Activated naive CD4-positive, alpha-beta T cell treated with anti-CD3 and anti-CD28 coated beads, Interleukin-2, amount 50 U/mL, for 72 hours (primary cell): ENCODE data around the gene ALG3. TPM values are rescaled to one million over a fixed set of nuclear protein-coding genes. Genes with fewer than 3 reads are reported as not detected.

Experiments
- ATAC-seq, 2 donors: fragments of 150-1000 bp; cut with Tn5 transposase; 2 replicates each; pipeline ENCODE4 v1.10.0; 2021; ENCODE audit warnings: mild to moderate bottlenecking in 2 of 2, moderate library complexity in 2 of 2
- DNase-seq, 2 donors: peaks; one replicate each; pipeline ENCODE4 v3.0.0; 2021 to 2022; ENCODE audit warnings: low spot score in 2 of 2
- H3K27ac Mint-ChIP-seq, 2 donors: one replicate each; pipeline ENCODE4 v1.8.0; 2022; ENCODE audit warnings: mild to moderate bottlenecking in 2 of 2, mixed read lengths in 2 of 2
- H3K36me3 Mint-ChIP-seq, 2 donors: one replicate each; pipeline ENCODE4 v1.8.0; 2022; ENCODE audit warnings: mixed read lengths in 2 of 2
- H3K9me3 Mint-ChIP-seq, 2 donors: one replicate each; pipeline ENCODE4 v1.8.0; 2022; ENCODE audit warnings: mixed read lengths in 2 of 2
- total RNA-seq, 2 donors: library from RNA; stranded (reverse); gene quantifications; one replicate each; pipeline ENCODE4 v1.2.3, GENCODE V29; 2022

ALG3 gene
- total RNA-seq, 2 donors from 2014 or later, result 35.5 to 35.8 TPM

DNA sequence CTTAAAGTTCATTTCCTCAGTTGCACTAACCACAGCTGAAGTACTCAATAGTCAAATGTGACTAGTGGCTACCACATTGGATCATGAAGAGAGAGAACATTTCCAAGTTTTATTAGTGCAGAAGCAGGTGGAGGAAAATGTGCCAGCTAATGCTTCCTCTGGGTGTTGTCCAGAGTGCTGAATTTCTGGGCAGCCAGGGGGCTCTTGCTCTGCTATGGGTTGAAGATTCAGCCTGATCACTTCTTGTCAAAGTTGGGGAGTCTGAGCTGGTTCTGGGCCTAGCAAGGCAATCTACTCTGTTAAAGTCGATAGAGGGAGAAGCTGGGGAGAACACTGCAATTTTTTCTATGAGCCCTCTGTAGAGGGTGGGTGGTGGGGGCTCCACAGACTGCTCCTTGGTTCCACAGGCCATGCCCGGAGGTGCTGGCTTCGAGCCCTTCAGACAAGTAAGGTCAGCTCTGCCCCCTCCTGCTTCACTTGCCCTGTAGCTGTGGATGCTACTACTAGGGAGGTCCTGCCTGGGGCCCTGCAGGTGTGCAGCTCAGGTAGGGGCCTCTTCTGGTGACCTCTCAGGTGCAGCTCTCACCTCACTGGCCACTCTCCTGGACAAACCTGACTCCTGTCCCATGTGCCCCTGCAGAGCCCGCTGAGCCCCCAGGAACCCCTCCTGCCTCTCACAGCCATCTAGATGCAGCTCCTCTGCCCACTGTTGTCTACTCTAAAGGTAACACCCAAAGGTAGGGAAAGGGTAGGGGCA is 8.2 kb downstream of the ALG3 start:
- Mint-ChIP-seq H3K27ac (no peak overlapping the region), H3K36me3 (peaks cover 0 to 9% of the 10 kb centered on the region in 2 donors), H3K9me3 (no peaks in the 10 kb centered on the region)
- DNase-seq (no peak), ATAC-seq (no peak)

DNA sequence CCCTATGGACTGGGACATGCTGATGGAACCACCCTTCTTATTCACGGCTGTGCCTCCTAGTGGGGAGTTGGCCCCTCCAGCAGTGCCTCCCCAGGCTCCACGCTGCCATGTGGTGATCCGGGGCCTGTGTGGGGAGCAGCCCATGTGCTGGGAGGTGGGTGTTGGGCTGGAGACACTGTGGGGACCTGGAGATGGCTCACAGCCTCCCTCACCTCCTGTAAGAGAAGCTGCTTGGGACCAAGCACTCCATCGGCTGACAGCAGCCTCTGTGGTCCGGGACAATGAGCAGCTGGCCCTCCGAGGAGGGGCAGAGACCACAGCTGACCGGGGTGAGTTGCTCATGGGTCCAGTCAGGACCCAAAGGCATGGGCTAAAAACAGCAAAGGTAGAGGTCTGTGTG is 9.1 kb downstream of the ALG3 start:
- ATAC-seq, result no peak
- Mint-ChIP-seq H3K9me3 (no peaks in the 10 kb centered on the region), H3K27ac (peak overlapping the region; percentile 57 to 86), H3K36me3 (peaks cover 0 to 5% of the 10 kb centered on the region in 2 donors)
- DNase-seq, result no peak

DNA sequence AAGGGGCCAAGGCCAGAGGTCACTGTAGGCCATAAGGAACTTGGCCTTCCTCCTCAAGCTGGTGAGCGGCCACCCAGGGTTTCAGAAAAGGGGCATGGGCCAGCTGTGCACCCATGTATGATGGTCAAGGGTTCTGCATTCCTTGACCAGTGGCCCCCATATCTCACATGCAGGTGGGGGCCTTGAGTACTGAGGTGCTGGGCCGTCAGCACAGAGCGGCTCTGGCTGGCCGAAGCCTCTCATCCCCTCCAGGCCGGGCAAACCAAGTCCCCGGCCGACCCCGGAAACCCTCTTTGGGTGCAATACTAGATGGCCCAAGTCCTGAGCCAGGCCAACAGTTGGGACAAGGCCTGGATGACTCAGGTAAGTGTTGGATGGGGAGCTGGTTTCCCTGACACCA is 9.5 kb downstream of the ALG3 start:
- Mint-ChIP-seq H3K27ac (peak overlapping the region in 1 of 2 donors; percentile 57), H3K9me3 (no peaks in the 10 kb centered on the region), H3K36me3 (no peaks in the 10 kb centered on the region)
- no peak for DNase-seq
- no peak for ATAC-seq

DNA sequence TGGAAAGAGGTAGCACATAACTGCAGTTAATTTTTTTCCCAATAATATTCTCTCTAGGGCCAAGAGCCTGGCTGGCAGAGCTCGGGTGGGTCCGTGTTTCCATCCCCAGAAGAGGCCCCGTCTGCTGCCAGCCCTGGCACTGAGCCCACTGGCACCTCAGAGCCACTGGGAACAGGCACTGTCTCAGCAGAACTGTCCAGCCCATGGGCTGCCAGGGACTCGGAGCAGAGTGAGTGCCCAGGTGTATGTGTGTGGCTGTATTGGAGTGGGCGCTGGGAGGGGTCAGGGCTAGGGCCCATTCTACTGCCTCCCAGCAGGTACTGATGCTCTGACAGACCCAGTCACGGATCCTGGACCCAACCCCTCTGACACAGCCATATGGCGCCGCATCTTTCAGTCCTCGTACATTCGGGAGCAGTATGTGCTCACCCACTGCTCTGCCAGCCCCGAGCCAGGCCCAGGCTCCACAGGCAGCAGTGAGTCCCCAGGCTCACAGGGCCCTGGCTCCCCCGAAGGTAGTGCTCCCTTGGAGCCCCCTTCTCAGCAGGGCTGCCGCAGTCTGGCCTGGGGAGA is 10.4 kb downstream of the ALG3 start:
- ATAC-seq, result no peak

DNA sequence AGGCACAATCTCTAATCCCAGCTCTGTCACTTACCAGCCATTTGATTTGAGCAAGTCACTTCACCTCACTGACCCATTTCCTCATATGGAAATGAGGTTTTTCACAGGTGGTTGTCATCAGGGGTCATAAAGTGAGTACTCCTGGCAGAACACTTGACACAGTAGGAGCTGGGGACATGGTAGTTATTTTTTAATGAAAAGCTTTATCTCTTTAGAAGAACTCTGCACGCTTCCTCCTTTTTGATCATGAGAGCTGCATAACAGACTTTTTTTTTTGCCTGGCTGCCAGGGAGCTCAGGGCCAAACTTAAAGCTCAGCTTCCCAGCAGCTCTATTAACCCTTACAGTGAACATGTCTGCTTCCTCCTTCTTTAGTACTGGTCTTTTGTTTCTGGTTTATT is 11.0 kb downstream of the ALG3 start:
- Mint-ChIP-seq H3K27ac (peak overlapping the region in 1 of 2 donors; percentile 36), H3K9me3 (no peaks in the 10 kb centered on the region), H3K36me3 (no peaks in the 10 kb centered on the region)
- DNase-seq, result no peak
- no peak for ATAC-seq

More for the DNA sequence above, 10.4 kb downstream of the ALG3 start:
- Mint-ChIP-seq H3K9me3 (no peaks in the 10 kb centered on the region), H3K27ac (peak overlapping the region in 1 of 2 donors; percentile 36), H3K36me3 (no peaks in the 10 kb centered on the region)
- DNase-seq, result no peak

DNA sequence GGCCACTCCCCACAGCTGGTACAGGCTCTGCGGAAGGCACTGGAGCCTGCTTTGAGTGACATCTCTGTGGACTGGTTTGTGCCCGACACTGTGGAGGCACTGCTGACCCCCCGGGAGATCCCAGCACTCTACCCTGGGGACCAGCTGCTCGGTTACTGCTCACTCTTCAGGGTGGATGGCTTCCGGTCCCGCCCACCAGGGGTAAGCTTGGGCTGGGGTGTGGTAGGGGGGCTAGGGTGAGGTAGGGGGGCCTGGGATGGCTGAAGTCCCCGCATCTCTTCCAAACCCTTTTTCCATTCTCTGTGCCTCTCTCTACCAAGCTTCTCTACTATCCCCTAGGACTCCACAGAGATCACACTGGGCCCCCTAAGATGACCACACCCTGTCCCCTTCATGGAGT is 11.6 kb downstream of the ALG3 start:
- H3K27ac Mint-ChIP-seq, result no peak overlapping the region
- DNase-seq, result no peak
- ATAC-seq, result no peak
- H3K36me3 Mint-ChIP-seq, result no peaks in the 10 kb centered on the region
- no peaks in the 10 kb centered on the region for H3K9me3 Mint-ChIP-seq

DNA sequence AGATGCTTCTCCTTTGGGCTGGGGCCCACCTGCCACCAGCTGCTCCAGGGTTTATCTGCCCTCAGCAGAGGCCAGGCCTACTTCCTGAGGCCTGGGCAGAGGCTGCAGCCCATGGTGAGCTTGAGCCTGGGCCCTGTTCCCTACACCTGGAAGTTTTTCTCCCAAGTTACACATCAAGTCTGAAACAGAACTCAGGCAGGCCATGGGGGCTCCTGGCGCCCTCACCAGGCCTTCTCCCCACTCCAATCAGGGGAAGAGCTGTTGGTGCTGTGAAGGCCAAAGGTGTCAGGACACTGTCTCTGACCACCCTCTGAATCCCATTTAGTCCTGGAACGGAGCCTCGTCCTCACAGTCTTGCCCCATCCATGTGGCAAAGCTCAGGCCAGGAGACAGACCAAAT is 12.1 kb downstream of the ALG3 start:
- Mint-ChIP-seq H3K27ac (no peak overlapping the region), H3K36me3 (peaks cover 0 to under 1% of the 10 kb centered on the region in 2 donors), H3K9me3 (no peaks in the 10 kb centered on the region)
- ATAC-seq (no peak), DNase-seq (no peak)

DNA sequence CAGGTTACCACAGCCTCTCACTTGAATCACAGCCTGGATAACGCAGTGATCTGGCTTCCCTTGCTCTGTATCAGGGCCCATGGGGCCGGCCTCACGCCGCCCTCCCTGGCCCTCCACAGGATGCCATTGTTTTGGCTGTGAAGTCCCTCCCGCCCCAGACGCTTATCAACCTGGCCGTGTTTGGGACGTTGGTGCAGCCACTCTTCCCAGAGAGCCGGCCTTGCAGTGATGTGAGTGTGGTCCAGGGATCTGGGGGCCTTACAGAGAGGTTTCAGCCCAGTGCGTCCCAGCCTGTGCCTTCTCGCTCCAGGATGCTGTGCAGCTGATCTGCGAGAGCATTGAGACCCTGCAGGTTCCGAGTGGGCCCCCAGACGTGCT is 12.7 kb downstream of the ALG3 start:
- ATAC-seq (no peak), DNase-seq (no peak)
- H3K36me3 Mint-ChIP-seq, result peaks cover 0 to 7% of the 10 kb centered on the region in 2 donors
- no peaks in the 10 kb centered on the region for H3K9me3 Mint-ChIP-seq
- peak overlapping the region in 1 of 2 donors; percentile 59 for H3K27ac Mint-ChIP-seq

DNA sequence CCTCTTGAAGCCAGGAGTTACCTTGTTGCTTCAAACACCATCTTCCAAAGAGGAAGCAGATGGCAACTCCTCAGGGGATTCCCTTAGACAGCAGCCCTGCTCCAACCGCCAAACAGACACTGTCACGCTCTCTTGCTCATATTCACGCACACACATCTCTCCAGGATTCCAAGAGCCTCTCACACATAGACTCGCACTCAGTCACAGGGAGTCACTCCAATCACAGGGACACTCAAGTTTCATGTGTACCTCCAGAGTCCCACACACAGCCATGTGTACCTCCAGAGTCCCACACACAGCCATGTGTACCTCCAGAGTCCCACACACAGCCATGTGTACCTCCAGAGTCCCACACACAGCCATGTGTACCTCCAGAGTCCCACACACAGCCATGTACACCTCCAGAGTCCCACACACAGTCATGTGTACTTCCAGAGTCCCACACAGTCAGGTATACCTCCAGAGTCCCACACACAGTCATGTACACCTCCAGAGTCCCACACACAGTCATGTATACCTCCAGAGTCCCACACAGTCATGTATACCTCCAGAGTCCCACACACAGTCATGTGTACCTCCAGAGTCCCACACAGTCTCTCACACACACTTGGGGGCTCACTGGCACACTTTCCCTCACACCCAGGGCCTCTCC is 13.3 kb downstream of the ALG3 start:
- Mint-ChIP-seq H3K27ac (peak overlapping the region in 1 of 2 donors; percentile 59), H3K36me3 (peaks cover 0 to 8% of the 10 kb centered on the region in 2 donors), H3K9me3 (no peaks in the 10 kb centered on the region)
- no peak for DNase-seq
- ATAC-seq, result no peak

DNA sequence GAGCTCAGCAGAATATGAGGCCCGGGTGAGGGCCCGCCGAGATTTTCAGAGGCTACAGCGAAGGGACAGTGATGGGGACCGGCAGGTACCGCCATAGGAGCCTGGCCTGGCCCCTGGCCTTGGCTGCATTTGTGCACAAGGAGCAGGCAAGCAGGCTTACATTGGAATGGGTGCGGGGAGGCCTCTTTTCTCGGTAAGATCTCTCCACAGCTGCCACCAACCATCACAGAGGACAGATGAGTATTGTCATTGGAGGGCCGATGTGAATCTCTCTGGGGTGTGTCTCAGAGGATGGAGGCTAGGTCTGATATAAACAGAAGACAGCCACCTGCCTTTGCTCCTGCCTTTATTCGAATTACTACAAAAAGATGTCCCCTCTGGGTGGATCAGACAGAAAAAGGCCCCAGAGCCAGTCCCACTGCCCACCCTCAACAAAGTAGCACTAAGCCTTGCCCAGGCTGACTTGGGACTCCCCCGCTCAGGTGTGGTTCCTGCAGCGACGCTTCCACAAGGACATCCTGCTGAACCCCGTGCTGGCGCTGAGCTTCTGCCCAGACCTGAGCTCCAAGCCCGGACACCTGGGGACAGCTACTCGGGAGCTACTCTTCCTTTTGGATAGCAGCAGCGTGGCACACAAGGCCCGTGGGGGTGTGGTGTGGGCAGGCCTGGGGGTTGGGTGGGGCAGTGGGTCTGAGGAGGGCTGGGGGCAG is 13.9 kb downstream of the ALG3 start:
- H3K36me3 Mint-ChIP-seq, result peaks cover 0 to 8% of the 10 kb centered on the region in 2 donors
- ATAC-seq (no peak), DNase-seq (no peak)
- no peaks in the 10 kb centered on the region for H3K9me3 Mint-ChIP-seq
- no peak overlapping the region for H3K27ac Mint-ChIP-seq

DNA sequence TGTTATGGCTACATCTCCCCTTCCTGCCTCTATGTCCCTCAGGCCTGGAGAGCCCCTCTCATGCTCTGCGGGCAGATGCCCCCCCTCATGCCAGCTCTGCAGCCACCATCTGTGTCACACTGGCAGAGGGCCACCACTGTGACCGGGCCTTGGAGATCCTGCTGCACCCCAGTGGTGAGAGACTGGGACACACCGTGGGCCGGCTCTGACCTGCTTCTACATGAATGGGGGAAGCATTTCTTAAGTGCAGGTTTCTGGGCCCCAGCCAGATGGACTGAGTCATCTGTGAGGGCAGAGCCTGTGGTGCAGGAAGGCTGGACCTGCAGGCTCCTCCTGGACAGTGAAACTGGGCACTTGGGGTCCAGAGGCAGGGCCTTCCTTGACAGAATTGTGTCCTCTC is 14.5 kb downstream of the ALG3 start:
- ATAC-seq (no peak), DNase-seq (no peak)
- no peak overlapping the region for H3K27ac Mint-ChIP-seq
- no peaks in the 10 kb centered on the region for H3K9me3 Mint-ChIP-seq
- peaks cover 0 to 8% of the 10 kb centered on the region in 2 donors for H3K36me3 Mint-ChIP-seq

DNA sequence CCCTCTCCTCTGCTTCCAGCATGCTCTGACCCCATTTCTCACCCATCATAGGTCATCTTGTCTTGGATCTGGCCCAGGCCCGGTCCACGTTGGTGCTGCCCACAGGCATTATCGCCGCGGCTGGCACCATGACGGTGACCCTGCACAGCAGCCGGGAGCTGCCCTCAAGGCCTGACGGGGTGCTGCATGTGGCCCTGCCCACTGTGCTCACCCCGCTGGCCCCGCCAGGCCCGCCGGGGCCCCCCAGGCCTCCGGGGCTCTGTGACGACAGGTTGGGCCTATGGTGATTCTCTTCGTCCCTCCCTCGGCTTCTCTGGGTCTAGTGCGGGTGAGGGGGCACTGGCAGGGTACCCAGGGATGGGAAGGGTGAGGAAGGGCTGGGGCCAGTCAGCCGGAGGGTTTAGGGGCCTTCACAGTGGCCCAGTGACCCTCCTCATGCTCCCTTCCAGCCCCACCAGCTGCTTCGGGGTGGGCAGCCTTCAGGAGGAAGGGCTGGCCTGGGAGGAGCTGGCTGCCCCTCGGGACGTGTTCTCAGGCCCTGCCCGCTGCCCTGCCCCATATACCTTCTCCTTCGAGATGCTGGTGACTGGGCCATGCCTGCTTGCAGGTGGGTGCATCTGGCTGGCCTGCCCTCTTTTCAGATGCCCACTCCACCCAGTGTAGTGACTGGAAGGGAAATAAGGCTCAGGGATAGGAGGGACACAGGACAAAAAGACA is 15.5 kb downstream of the ALG3 start:
- no peak for DNase-seq
- Mint-ChIP-seq H3K9me3 (no peaks in the 10 kb centered on the region), H3K27ac (no peak overlapping the region), H3K36me3 (peaks cover 0 to 8% of the 10 kb centered on the region in 2 donors)
- no peak for ATAC-seq

DNA sequence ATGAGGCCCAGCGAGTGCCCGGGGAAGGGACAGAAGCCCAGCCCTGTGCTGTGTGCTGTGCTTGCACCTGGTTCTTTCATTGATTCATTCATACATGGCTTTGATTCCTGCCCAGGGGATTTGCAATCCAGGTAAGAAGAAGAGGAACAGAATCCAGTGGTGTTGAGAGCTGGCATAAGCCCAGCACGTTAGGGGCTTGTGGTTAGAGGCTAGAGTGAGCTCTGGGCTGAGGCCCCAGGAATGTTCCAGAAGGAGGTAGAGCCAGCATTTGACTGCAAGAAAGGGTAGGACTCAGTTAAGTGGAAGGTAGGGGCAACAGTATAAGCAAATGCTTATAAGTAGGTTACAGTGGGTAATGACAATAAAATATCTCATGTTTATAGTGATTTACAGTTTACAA is 17.1 kb downstream of the ALG3 start:
- Mint-ChIP-seq H3K27ac (no peak overlapping the region), H3K9me3 (no peaks in the 10 kb centered on the region), H3K36me3 (peaks cover 0 to 8% of the 10 kb centered on the region in 2 donors)
- ATAC-seq, result no peak
- no peak for DNase-seq

DNA sequence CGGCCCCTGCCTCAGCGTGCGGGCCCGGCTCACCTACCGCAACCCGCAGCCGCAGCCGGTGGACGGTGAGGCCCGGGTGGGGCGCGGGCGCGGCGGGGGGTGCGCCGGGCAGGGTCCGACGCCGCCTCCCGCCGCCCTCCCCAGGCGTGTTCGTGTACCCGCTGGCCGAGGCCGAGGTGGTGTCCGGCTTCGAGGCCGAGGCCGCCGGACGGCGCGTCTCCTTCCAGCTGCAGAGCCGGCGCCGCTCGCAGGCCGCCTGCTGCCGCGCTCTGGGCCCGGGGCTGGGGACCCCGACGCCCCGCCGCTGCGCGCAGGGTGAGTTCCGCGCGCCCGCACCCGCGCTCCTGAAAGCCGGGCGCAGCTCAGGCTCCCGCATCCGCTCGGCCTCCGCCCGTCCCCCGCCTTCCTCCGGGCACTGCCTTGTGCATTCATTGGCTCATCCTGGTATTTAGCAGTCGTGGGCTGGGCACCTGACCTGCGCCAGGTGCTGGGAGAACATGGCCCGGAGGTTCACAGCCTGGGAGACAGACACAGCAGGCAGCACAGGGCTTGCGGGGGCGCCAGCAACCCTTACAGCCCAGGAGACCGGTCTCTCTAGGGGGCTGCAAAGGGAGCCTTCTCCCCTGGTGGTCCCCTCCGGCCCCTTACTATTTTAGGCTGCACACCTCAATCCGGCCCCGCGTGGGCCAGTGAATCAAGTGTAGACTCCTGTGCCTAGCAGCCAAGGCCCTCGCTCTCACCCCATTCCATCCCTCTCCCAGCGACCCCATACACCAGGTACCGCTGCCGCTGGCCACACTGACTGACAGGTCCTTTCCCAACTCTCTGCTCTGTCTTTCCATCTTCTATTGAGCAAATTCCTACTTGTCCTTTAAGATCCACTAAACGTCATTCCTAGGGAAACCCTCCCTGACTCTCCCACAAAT is 17.9 kb downstream of the ALG3 start:
- H3K9me3 Mint-ChIP-seq, result no peaks in the 10 kb centered on the region
- ATAC-seq, result no peak
- no peak overlapping the region for H3K27ac Mint-ChIP-seq

DNA sequence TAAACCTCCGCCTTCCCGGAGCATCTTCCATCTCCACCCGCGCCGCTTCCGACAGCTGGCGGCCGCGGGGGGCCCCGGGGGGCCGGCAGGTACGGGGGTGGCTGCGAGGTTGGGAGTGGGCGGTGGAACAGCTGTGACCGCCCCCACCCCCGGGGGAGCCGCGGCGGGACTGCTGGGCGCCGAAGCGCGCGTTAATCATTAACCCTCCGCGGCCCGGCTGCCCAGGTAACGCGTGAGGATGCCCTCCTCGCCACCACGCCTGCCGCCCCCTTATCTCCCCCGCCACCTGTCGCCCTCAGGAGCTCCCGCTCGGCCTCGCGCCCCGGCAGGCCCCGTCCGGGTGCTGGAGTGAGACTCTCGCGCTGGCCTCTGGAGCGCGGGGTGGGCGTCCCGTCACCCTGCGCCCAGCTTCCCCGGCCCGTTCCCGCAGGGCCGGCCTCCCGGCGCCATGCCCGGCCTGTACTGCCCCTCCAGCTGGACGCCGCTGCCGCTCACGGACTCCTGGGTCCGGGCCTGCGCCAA is 18.6 kb downstream of the ALG3 start:
- H3K27ac Mint-ChIP-seq, result no peak overlapping the region
- peaks cover 0 to 8% of the 10 kb centered on the region in 2 donors for H3K36me3 Mint-ChIP-seq
- no peak for ATAC-seq
- DNase-seq, result no peak
- H3K9me3 Mint-ChIP-seq, result no peaks in the 10 kb centered on the region

More for the DNA sequence above, 17.9 kb downstream of the ALG3 start:
- peaks cover 0 to 8% of the 10 kb centered on the region in 2 donors for H3K36me3 Mint-ChIP-seq
- no peak for DNase-seq
